ENCODE measurements around the gene GLCCI1. TPM values are rescaled to one million over a fixed set of nuclear protein-coding genes. Genes with fewer than 3 reads are reported as not detected.
A peak's percentile ranks its signal among the peaks of the same experiment; 100 is the strongest.
"Not testable (repeated sequence)": the region's sequence is repeated elsewhere in the genome, so short reads cannot be mapped to it uniquely, and the experiment has no call there.

The GLCCI1 gene
- total RNA-seq, 2 experiments from 2014 or later, result 27.9 to 29.6 TPM

GRCh38 chr7:7978860-7979259, 10.3 kb downstream of the GLCCI1 start:
- no peaks in the 10 kb centered on the region for H3K9me3 Mint-ChIP-seq
- no peaks in the 10 kb centered on the region for H3K27me3 Mint-ChIP-seq
- DNase-seq, result no peak
- H3K4me3 Mint-ChIP-seq, result no peak overlapping the region
- ChIA-PET POLR2A (no interaction called here), CTCF (interaction anchor here (0.9 to 2.4 kb wide), 3 partner anchors 8 to 209 kb away, joined by 3 to 9 read pairs (median 5); no protein-coding TSS in a partner anchor)
- H3K27ac Mint-ChIP-seq, result no peak overlapping the region
- peaks cover 19% of the 10 kb centered on the region for H3K4me1 Mint-ChIP-seq
- H3K36me3 Mint-ChIP-seq (ENCODE audit: low read depth), result peaks cover 11% of the 10 kb centered on the region

- H3K27ac Mint-ChIP-seq, result no peak overlapping the region
- H3K9me3 Mint-ChIP-seq, result no peaks in the 10 kb centered on the region
- peaks cover 11% of the 10 kb centered on the region for H3K36me3 Mint-ChIP-seq (ENCODE audit: low read depth)
- H3K4me1 Mint-ChIP-seq, result peaks cover 17% of the 10 kb centered on the region
- no peak overlapping the region for H3K4me3 Mint-ChIP-seq
- POLR2A ChIA-PET, result interaction anchor here (0.6 kb wide), 1 partner anchor 1164 kb away, joined by 5 read pairs; no protein-coding TSS in a partner anchor
- H3K27me3 Mint-ChIP-seq, result no peaks in the 10 kb centered on the region
- CTCF ChIA-PET, result interaction anchor here (0.9 to 2.4 kb wide), 4 partner anchors 9 to 208 kb away, joined by 3 to 9 read pairs (median 4); no protein-coding TSS in a partner anchor
- no peak for DNase-seq
Measured at GRCh38 chr7:7979558-7979957, 11.0 kb downstream of the GLCCI1 start.

- H3K36me3 Mint-ChIP-seq (ENCODE audit: low read depth), result peaks cover 11% of the 10 kb centered on the region
- no peak overlapping the region for H3K4me3 Mint-ChIP-seq
- no peak for DNase-seq
- no peaks in the 10 kb centered on the region for H3K9me3 Mint-ChIP-seq
- H3K27ac Mint-ChIP-seq, result no peak overlapping the region
- no peaks in the 10 kb centered on the region for H3K27me3 Mint-ChIP-seq
- H3K4me1 Mint-ChIP-seq, result peaks cover 17% of the 10 kb centered on the region
- CTCF ChIA-PET, result interaction anchor here (1.1 to 2.4 kb wide), 3 partner anchors 10 to 29 kb away, joined by 3 to 9 read pairs (median 5); no protein-coding TSS in a partner anchor
- POLR2A ChIA-PET, result interaction anchor here (0.6 kb wide), 1 partner anchor 1165 kb away, joined by 5 read pairs; no protein-coding TSS in a partner anchor
Measured at GRCh38 chr7:7980134-7980533, 11.5 kb downstream of the GLCCI1 start.

- H3K27ac Mint-ChIP-seq, result no peak overlapping the region
- DNase-seq, result no peak
- POLR2A ChIA-PET, result no interaction called here
- H3K9me3 Mint-ChIP-seq, result no peaks in the 10 kb centered on the region
- peaks cover 10% of the 10 kb centered on the region for H3K36me3 Mint-ChIP-seq (ENCODE audit: low read depth)
- H3K4me1 Mint-ChIP-seq, result peaks cover 7% of the 10 kb centered on the region
- H3K4me3 Mint-ChIP-seq, result no peak overlapping the region
- CTCF ChIA-PET, result interaction anchor here (1.4 kb wide), 1 partner anchor 17 kb away, joined by 3 read pairs; no protein-coding TSS in a partner anchor
- H3K27me3 Mint-ChIP-seq, result no peaks in the 10 kb centered on the region
Measured at GRCh38 chr7:7982904-7983303, 14.3 kb downstream of the GLCCI1 start.

- H3K27ac Mint-ChIP-seq, result no peak overlapping the region
- CTCF ChIA-PET, result interaction anchor here (1.4 kb wide), 1 partner anchor 16 kb away, joined by 3 read pairs; no protein-coding TSS in a partner anchor
- H3K4me1 Mint-ChIP-seq, result peaks cover 21% of the 10 kb centered on the region
- POLR2A ChIA-PET, result no interaction called here
- no peak overlapping the region for H3K4me3 Mint-ChIP-seq
- H3K9me3 Mint-ChIP-seq, result no peaks in the 10 kb centered on the region
- no peaks in the 10 kb centered on the region for H3K27me3 Mint-ChIP-seq
- H3K36me3 Mint-ChIP-seq (ENCODE audit: low read depth), result peaks cover 10% of the 10 kb centered on the region
- DNase-seq, result no peak
Measured at GRCh38 chr7:7984424-7984823, 15.8 kb downstream of the GLCCI1 start.

- peak overlapping the region; percentile 55 for H3K27ac Mint-ChIP-seq
- peaks cover 33% of the 10 kb centered on the region for H3K4me1 Mint-ChIP-seq
- CTCF ChIA-PET, result interaction anchor here (0.5 kb wide), 1 partner anchor 9 kb away, joined by 3 read pairs; no protein-coding TSS in a partner anchor
- POLR2A ChIA-PET, result no interaction called here
- no peaks in the 10 kb centered on the region for H3K27me3 Mint-ChIP-seq
- DNase-seq, result no peak
- H3K9me3 Mint-ChIP-seq, result peaks cover 17% of the 10 kb centered on the region
- no peak overlapping the region for H3K4me3 Mint-ChIP-seq
- peaks cover 20% of the 10 kb centered on the region for H3K36me3 Mint-ChIP-seq (ENCODE audit: low read depth)
Measured at GRCh38 chr7:7988706-7989105, 20.1 kb downstream of the GLCCI1 start.

GRCh38 chr7:7989133-7989532, 20.5 kb downstream of the GLCCI1 start:
- Mint-ChIP-seq H3K4me3 (peak overlapping the region; percentile 74), H3K9me3 (peaks cover 17% of the 10 kb centered on the region), H3K27me3 (no peaks in the 10 kb centered on the region), H3K27ac (peak overlapping the region; percentile 83), H3K36me3 (ENCODE audit: low read depth) (peaks cover 20% of the 10 kb centered on the region), H3K4me1 (peaks cover 33% of the 10 kb centered on the region)
- ChIA-PET CTCF (interaction anchor here (0.5 to 1.2 kb wide), 2 partner anchors 9 to 12 kb away, joined by 3 read pairs; no protein-coding TSS in a partner anchor), POLR2A (no interaction called here)
- no peak for DNase-seq

GRCh38 chr7:7989616-7990440, 21.2 kb downstream of the GLCCI1 start:
- Mint-ChIP-seq H3K9me3 (peaks cover 20% of the 10 kb centered on the region), H3K4me3 (peak overlapping the region; percentile 74), H3K36me3 (ENCODE audit: low read depth) (peaks cover 20% of the 10 kb centered on the region), H3K27me3 (no peaks in the 10 kb centered on the region), H3K27ac (peak overlapping the region; percentile 83), H3K4me1 (peaks cover 33% of the 10 kb centered on the region)
- no peak for DNase-seq
- POLR2A ChIA-PET, result no interaction called here
- CTCF ChIA-PET, result interaction anchor here (0.7 to 1.2 kb wide), 2 partner anchors 13 to 22 kb away, joined by 3 read pairs; no protein-coding TSS in a partner anchor

- peaks cover 33% of the 10 kb centered on the region for H3K4me1 Mint-ChIP-seq
- no peak for DNase-seq
- H3K27me3 Mint-ChIP-seq, result no peaks in the 10 kb centered on the region
- H3K36me3 Mint-ChIP-seq (ENCODE audit: low read depth), result peaks cover 24% of the 10 kb centered on the region
- no peak overlapping the region for H3K27ac Mint-ChIP-seq
- POLR2A ChIA-PET, result no interaction called here
- peaks cover 24% of the 10 kb centered on the region for H3K9me3 Mint-ChIP-seq
- CTCF ChIA-PET, result interaction anchor here (0.7 to 1.7 kb wide), 3 partner anchors 10 to 43 kb away, joined by 3 to 5 read pairs (median 3); no protein-coding TSS in a partner anchor
- no peak overlapping the region for H3K4me3 Mint-ChIP-seq
Measured at GRCh38 chr7:7990441-7990761, 21.8 kb downstream of the GLCCI1 start.

- DNase-seq, result no peak
- Mint-ChIP-seq H3K4me3 (no peak overlapping the region), H3K9me3 (peaks cover 27% of the 10 kb centered on the region), H3K4me1 (peaks cover 35% of the 10 kb centered on the region), H3K27ac (peak overlapping the region; percentile 51), H3K36me3 (ENCODE audit: low read depth) (peaks cover 26% of the 10 kb centered on the region), H3K27me3 (no peaks in the 10 kb centered on the region)
- ChIA-PET POLR2A (no interaction called here), CTCF (interaction anchor here (1.0 kb wide), 1 partner anchor 22 kb away, joined by 3 read pairs; no protein-coding TSS in a partner anchor)
Measured at GRCh38 chr7:7992506-7992905, 23.9 kb downstream of the GLCCI1 start.

GRCh38 chr7:7995348-7995747, 26.8 kb downstream of the GLCCI1 start:
- Mint-ChIP-seq H3K27ac (peak overlapping the region; percentile 54), H3K9me3 (peaks cover 27% of the 10 kb centered on the region), H3K36me3 (ENCODE audit: low read depth) (peaks cover 25% of the 10 kb centered on the region)
- DNase-seq, H3K4me1 Mint-ChIP-seq, POLR2A ChIA-PET, H3K4me3 Mint-ChIP-seq, H3K27me3 Mint-ChIP-seq, CTCF ChIA-PET: not testable (repeated sequence)

GRCh38 chr7:7996568-7996967, 28.0 kb downstream of the GLCCI1 start:
- H3K27me3 Mint-ChIP-seq, result no peaks in the 10 kb centered on the region
- H3K9me3 Mint-ChIP-seq, result peaks cover 32% of the 10 kb centered on the region
- peaks cover 32% of the 10 kb centered on the region for H3K36me3 Mint-ChIP-seq (ENCODE audit: low read depth)
- ChIA-PET CTCF (interaction anchor here (1.3 kb wide), 1 partner anchor 39 kb away, joined by 3 read pairs; no protein-coding TSS in a partner anchor), POLR2A (no interaction called here)
- no peak overlapping the region for H3K4me3 Mint-ChIP-seq
- DNase-seq, result no peak
- H3K4me1 Mint-ChIP-seq, result peaks cover 8% of the 10 kb centered on the region
- no peak overlapping the region for H3K27ac Mint-ChIP-seq

- ChIA-PET CTCF (interaction anchor here (1.4 kb wide), 1 partner anchor 17 kb away, joined by 3 read pairs; no protein-coding TSS in a partner anchor), POLR2A (no interaction called here)
- peaks cover 15% of the 10 kb centered on the region for H3K9me3 Mint-ChIP-seq
- H3K36me3 Mint-ChIP-seq (ENCODE audit: low read depth), result peaks cover 36% of the 10 kb centered on the region
- DNase-seq, result no peak
- H3K4me1 Mint-ChIP-seq, result peaks cover 8% of the 10 kb centered on the region
- no peak overlapping the region for H3K4me3 Mint-ChIP-seq
- no peaks in the 10 kb centered on the region for H3K27me3 Mint-ChIP-seq
- no peak overlapping the region for H3K27ac Mint-ChIP-seq
Measured at GRCh38 chr7:8000315-8000941, 31.8 kb downstream of the GLCCI1 start.

All from activated CD4-positive, alpha-beta T cell treated with anti-CD3 and anti-CD28 coated beads, Interleukin-2, amount 10 ng/mL, durations not matched to agents 7 days and 5 days (primary cell).